ENCODE measurements around the gene EVI5. TPM values are rescaled to one million over a fixed set of nuclear protein-coding genes. Genes with fewer than 3 reads are reported as not detected.

The EVI5 gene
- total and polyA plus RNA-seq, 2 donors (not counting 1 experiment from before 2014, with no cell fraction given) = 1.5 to 36.3 TPM

GRCh38 chr1:92583821-92584760 is 200.8 kb downstream of the EVI5 start:
- ATAC-seq (ENCODE audit: low read depth) (no peak), DNase-seq (no peak)
- no CpG with 5 or more reads among the region's 7 CpGs for WGBS (ENCODE audit: insufficient coverage)
- Histone ChIP-seq H4K20me1 (ENCODE audit: control insufficient read depth, insufficient read depth, low read length, poor library complexity, severe bottlenecking) (no peaks in the 10 kb centered on the region), H3K4me3 (ENCODE audit: control extremely low read depth in 1 of 5, extremely low read depth in 1 of 5, insufficient read depth in 1 of 5, low read depth in 2 of 5, low read length in 4 of 5) (no peak overlapping the region), H3K27me3 (replicated peaks in 1 of 4; ENCODE audit: control extremely low read depth in 1 of 4, control insufficient read depth in 3 of 4, insufficient read depth in 4 of 4, low read length in 3 of 4) (no peaks in the 10 kb centered on the region), H3K4me1 (ENCODE audit: control insufficient read depth in 2 of 2, insufficient read depth in 2 of 2, low read length in 2 of 2) (no peaks in the 10 kb centered on the region), H3K79me2 (ENCODE audit: control insufficient read depth, insufficient read depth, low read length) (no peaks in the 10 kb centered on the region), H3K36me3 (replicated peaks in 1 of 2; ENCODE audit: control extremely low read depth in 1 of 2, control insufficient read depth in 1 of 2, extremely low read depth in 1 of 2, insufficient read depth in 2 of 2, low read length in 1 of 2) (no peaks in the 10 kb centered on the region), H3K9ac (ENCODE audit: low read length) (no peak overlapping the region), H3K4me2 (replicated peaks; ENCODE audit: low read depth, low read length, poor library complexity, severe bottlenecking) (no peak overlapping the region), H3K9me3 (ENCODE audit: control extremely low read depth in 1 of 3, control insufficient read depth in 2 of 3, insufficient read depth in 1 of 3, low read length in 2 of 3) (peaks cover 0 to 2% (median 0%) of the 10 kb centered on the region in 3 donors), H3K27ac (ENCODE audit: low read length in 2 of 2) (no peak overlapping the region), H2AFZ (ENCODE audit: insufficient read depth, low read depth, low read length, poor library complexity, severe bottlenecking) (no peak overlapping the region)
- H3K27me3 Mint-ChIP-seq = no peaks in the 10 kb centered on the region
- intact Hi-C loops (cut with micrococcal nuclease) = no loop called here
- TF ChIP-seq EZH2 (IDR thresholded peaks at IDR 0.05; ENCODE audit: borderline replicate concordance, insufficient read depth, low read depth, low read length, poor library complexity, severe bottlenecking) (no peak), CTCF (IDR thresholded peaks at IDR 0.05) (no peak)
- H3K4me1 Mint-ChIP-seq = no peaks in the 10 kb centered on the region
- H3K4me3 Mint-ChIP-seq = no peak overlapping the region
- no peaks in the 10 kb centered on the region for H3K9me3 Mint-ChIP-seq (ENCODE audit: insufficient read depth)
- POLR2A ChIA-PET = interaction anchor here (0.7 kb wide), 1 partner anchor 10 kb away, joined by 4 read pairs; no protein-coding TSS in a partner anchor
- no peak overlapping the region for H3K27ac Mint-ChIP-seq
- CTCF ChIA-PET = no interaction called here

- intact Hi-C loops (cut with micrococcal nuclease) = no loop called here
- H3K27ac ChIP-seq (ENCODE audit: low read length in 2 of 2) = no peak overlapping the region
- Mint-ChIP-seq H3K27ac (no peak overlapping the region), H3K4me1 (no peaks in the 10 kb centered on the region), H3K4me3 (no peak overlapping the region), H3K27me3 (no peaks in the 10 kb centered on the region), H3K9me3 (ENCODE audit: insufficient read depth) (no peaks in the 10 kb centered on the region)
- no peaks in the 10 kb centered on the region for H3K79me2 ChIP-seq (ENCODE audit: control insufficient read depth, insufficient read depth, low read length)
- no peak overlapping the region for H3K4me3 ChIP-seq (ENCODE audit: control extremely low read depth in 1 of 5, extremely low read depth in 1 of 5, insufficient read depth in 1 of 5, low read depth in 2 of 5, low read length in 4 of 5)
- 100% methylated on average over 3 of the region's 5 CpGs for WGBS (ENCODE audit: insufficient coverage)
- H3K27me3 ChIP-seq (replicated peaks in 1 of 4; ENCODE audit: control extremely low read depth in 1 of 4, control insufficient read depth in 3 of 4, insufficient read depth in 4 of 4, low read length in 3 of 4) = no peaks in the 10 kb centered on the region
- no peak overlapping the region for H3K4me2 ChIP-seq (replicated peaks; ENCODE audit: low read depth, low read length, poor library complexity, severe bottlenecking)
- no peak for DNase-seq
- no peak overlapping the region for H3K9ac ChIP-seq (ENCODE audit: low read length)
- H3K36me3 ChIP-seq (replicated peaks in 1 of 2; ENCODE audit: control extremely low read depth in 1 of 2, control insufficient read depth in 1 of 2, extremely low read depth in 1 of 2, insufficient read depth in 2 of 2, low read length in 1 of 2) = no peaks in the 10 kb centered on the region
- no peaks in the 10 kb centered on the region for H4K20me1 ChIP-seq (ENCODE audit: control insufficient read depth, insufficient read depth, low read length, poor library complexity, severe bottlenecking)
- no peaks in the 10 kb centered on the region for H3K4me1 ChIP-seq (ENCODE audit: control insufficient read depth in 2 of 2, insufficient read depth in 2 of 2, low read length in 2 of 2)
- TF ChIP-seq CTCF (IDR thresholded peaks at IDR 0.05) (no peak), EZH2 (IDR thresholded peaks at IDR 0.05; ENCODE audit: borderline replicate concordance, insufficient read depth, low read depth, low read length, poor library complexity, severe bottlenecking) (no peak)
- ATAC-seq (ENCODE audit: low read depth) = no peak
- POLR2A ChIA-PET = no interaction called here
- H3K9me3 ChIP-seq (ENCODE audit: control extremely low read depth in 1 of 3, control insufficient read depth in 2 of 3, insufficient read depth in 1 of 3, low read length in 2 of 3) = no peaks in the 10 kb centered on the region
- CTCF ChIA-PET = no interaction called here
- H2AFZ ChIP-seq (ENCODE audit: insufficient read depth, low read depth, low read length, poor library complexity, severe bottlenecking) = no peak overlapping the region
Measured at GRCh38 chr1:92577261-92577895, 207.5 kb downstream of the EVI5 start.

Data from B cell (primary cell).